Stimulated activated CD4-positive, alpha-beta T cell treated with anti-CD3 and anti-CD28 coated beads, Interleukin-2, amount 100 ng/mL, for 4 hours (primary cell): ENCODE results near the gene NFATC1.

Experiments
- DNase-seq: peaks from one replicate; pipeline ENCODE4 v3.0.0-alpha.2; 2020; ENCODE audit warnings: low read depth

Gene NFATC1

DNA sequence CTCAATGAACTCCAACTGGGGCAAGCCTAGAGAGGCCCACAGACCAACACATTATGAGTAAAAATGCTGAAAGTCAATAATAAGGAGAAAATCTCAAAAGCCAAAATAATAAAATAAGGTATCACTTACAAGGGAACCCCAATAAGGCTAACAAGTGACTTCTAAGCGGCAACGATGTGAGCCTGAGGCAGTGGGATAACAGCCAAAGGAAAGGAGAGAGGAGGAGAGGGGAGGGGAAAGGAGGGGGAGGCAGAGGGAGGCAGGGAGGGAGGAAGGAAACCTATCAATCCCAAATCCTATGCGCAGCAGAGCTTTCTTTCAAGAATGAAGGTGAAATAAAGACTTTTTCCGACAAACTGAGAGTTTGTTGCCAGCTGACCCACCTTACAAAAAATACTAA, 6.0 kb upstream of the NFATC1 start:
- no peak for DNase-seq

DNA sequence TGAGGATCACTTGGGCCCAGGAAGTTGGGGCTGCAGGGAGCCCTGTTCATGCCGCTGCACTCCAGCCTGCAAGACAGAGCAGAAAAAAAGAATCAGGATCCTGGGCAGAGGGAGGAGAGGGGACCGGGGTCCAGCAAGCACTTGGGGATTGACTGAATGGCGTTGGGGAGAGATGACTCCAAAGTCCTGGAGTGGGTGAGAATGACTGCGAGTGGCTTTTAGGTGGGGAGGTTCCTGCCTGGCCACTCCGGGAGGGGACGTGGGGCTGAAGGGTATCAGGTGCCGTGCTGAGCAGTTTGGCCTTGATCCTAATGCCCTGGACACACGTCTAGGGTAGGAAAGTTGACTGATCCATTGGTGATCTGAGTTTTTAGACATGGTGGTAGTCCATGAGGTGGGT, 3.5 kb upstream of the NFATC1 start:
- DNase-seq, result no peak

DNA sequence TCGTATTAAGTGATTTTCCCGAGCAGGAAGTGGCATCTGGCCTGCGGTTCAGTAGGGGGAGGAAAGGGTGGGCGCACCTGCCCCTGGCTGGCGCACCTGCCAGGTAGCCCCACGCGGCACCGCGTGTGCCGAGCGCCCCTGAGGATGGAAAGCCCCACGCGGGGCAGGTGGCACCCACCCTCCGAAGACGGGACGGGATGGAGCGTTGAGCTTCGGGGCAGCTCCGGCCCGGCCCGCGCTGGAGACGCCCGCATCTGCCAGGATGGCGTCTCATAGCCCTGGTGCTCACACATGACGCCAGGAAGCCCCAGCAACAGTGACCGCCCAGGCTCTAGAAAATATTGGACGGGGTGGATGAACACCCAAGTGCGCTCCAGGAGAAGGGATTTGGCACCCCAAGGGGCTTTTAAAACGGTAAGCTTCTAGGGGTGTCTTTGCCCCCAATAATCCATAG, 2.5 kb upstream of the NFATC1 start:
- DNase-seq, result no peak

DNA sequence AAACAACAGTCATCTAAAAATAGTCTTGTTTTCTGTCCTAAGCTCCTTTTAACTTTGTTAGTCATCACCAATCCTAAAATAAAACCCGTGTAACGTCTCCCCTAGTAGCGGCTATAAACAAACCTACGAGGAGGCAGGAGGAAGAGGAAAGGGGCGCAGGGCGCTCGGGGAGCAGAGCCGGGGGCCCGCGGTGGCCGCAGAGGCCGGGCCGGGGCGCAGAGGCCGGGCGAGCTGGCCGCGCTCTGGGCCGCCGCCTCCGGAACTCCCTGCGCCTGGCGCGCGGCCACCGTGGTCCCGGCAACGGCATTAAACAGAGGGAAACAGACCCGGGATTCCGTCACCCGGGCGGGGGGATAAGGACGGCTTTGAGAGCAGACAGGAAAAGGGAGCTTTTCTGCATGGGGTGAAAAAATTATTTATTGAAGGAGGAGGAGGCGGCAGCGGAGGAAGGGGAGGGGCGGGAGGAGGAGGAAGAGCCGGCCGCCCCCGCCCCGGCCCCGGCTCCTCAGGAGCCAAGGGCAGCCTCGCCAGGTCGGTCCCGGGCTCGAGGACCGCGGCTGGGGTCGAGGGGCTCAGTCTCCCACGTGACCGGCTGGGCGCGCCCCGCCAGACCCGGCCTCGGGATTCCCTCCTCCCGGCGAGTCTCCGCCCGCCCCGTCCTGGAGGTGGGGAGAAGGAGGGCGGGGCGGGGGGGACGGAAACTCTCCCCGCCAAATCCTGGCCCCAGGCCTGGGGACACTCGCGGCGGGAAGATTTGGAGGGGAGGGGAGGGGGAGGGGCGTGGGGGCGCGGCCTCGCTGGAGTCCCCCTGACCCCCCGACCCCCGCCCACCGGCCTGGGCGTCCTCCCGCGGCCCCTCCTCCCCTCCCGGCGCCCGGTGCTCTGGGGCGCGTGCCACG, 1.8 kb upstream of the NFATC1 start:
- no peak for DNase-seq

DNA sequence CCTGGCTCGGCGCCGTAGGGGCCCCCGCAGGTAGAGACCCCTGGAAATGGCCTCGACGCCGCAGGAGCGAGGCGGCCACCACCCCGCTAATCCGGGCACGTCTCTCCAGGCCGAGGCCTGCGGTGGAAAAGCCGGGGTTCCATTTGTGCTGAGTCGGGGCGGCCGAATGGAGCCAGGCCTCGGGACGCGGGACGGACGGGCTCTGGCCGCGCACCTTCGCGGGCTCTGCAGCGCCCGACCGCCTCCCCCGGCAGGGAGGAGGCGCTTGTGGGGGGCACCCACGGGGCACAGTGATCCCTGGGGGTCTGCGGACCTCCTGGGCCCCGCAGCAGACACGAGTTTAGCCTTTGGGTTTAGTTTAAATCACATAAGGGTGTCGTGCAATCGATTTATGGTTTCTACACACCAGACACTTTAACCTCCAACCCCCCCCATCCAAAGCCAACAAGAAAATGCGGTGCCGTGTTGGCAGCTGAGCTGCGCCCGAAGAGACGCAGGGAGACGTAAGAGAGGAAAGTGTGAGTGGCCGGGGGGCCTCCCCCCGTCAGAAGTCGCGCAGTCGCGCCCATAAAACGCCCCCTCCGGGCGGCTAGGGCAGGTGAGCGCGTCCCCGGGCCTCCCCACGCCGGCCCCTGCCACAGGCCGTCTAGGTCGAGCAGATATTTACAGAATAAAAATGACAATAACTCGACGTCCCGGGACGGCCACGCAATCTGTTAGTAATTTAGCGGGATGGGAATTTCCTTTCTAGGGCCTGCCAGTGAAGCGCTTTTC, 1.0 kb upstream of the NFATC1 start:
- DNase-seq, result peak; percentile 76

DNA sequence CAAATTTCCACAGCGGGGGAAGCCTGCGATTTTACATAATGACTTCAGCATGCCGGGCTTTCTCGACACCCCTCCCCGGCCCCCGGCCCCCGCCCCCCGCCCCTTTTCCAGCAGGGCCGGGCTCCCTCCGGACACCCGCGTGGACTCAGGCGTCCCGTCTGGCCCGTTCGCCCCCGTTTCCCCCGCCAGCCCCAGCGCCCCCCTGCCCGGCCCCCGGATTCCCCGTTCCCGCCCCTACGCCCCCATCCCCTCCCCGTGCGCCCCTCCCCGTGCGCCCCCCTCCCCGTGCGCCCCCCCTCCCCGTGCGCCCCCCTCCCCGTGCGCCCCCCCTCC, 456 bp upstream of the NFATC1 start:
- DNase-seq, result no peak

DNA sequence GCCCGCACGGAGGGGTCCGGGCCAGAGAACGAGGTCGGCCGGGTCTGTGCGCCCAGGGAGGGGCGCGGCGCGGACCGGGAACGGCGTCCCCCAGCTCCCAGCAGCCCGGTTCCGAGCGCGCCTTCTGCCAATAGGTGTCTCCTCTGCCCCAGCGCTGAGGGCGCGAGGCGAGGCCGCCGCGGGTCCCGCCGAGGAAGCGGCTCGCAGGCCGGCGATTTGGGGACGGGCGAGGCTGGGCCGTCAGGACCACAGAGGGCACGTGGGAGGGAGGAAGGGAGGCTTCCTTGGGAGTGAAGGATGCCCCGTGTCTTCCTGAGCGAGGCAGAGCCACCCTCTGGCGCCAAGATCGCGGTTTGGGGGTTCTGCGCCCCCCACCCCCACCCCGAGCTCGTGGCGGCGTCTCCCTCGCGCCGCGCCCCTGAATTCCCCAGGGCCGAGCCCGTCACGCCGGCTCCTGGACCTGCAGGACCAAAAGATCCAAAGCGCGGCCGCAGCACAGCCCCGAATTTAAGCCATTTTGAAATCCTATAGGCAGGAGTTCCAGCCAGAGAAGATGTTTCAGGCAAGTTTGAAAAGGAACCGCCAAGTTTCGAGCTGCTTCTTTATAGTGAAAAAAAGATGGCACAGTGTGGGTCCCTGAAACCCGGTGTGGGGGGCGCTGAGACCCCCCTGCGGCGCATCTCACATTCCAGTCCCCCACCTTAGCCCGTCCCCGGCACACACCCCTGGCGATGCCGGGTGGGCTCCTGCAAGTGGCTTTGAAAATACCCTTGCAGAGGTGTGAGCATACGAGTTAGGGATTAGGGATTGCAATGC, 909 bp downstream of the NFATC1 start:
- peak; percentile 28 for DNase-seq

DNA sequence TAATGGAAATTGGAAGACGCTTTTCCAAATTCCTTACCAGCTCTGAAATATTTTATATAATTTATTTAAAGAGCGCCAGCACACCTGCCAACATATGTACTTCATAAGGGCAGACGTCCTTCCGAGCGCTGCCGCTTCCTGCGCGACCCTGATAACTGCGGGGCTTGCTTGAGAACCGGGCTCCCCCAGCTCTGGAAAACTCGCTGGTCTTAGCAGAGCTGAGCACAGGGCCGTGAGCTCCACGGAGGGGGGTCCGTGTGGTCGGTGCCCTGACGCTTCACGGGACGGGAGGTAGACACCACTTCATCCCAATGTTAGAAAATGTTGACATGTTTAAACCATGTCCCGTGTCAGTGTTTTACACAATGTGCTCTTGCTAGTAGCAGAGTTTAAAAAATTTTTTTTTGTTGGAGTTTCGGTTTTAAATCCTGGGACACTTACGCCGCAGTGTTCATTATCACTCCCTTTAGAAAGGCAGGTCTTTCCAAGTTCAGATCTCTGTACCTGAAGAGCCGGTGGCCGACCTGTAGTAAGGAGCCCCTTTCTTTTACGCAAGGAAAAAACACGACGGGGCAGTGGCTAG, 1.6 kb downstream of the NFATC1 start:
- DNase-seq, result no peak

DNA sequence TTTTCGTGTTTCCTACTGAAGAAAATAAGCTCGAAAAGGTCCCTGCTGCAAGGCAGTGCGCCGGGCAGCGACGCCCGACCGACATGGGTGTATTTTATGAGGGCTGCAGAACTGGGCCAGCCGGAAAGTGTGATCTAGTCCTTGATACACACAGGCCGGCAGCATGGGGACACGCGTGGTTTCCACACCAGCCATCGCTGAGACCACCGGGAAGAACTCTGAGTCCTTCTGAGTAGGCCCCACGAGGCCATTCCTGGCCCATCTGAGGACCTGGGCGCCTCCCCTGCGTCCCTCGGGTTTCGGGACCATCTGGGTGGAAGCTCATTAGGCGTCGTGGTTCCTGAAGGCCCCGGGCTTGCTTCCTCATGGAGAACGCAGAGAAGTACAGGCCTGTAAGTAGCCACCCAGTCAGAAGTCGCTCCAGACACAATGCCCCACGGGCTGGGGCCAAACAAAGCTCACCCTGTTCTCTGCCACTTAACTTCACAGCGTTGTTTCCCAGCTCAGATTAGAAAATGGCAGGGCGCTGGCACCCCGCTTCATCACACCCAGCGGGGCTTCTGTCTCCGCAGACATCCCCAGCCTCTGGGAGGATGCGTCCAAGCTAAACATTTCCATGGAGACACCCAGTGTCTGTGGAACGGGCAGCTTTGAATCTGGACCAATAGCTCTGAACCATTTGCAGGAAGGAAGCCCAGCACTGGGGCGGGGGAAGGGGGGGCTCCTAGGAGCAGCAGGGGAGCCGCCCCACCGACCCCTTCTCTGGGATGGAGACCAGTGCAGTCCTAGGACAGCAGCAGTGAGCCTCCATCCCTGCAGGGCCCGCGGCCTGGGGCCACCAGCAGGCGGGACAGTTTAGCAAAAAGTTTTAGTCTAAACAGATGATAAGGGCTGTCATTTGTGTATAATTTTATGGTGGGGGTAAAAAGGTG, 2.4 kb downstream of the NFATC1 start:
- no peak for DNase-seq

DNA sequence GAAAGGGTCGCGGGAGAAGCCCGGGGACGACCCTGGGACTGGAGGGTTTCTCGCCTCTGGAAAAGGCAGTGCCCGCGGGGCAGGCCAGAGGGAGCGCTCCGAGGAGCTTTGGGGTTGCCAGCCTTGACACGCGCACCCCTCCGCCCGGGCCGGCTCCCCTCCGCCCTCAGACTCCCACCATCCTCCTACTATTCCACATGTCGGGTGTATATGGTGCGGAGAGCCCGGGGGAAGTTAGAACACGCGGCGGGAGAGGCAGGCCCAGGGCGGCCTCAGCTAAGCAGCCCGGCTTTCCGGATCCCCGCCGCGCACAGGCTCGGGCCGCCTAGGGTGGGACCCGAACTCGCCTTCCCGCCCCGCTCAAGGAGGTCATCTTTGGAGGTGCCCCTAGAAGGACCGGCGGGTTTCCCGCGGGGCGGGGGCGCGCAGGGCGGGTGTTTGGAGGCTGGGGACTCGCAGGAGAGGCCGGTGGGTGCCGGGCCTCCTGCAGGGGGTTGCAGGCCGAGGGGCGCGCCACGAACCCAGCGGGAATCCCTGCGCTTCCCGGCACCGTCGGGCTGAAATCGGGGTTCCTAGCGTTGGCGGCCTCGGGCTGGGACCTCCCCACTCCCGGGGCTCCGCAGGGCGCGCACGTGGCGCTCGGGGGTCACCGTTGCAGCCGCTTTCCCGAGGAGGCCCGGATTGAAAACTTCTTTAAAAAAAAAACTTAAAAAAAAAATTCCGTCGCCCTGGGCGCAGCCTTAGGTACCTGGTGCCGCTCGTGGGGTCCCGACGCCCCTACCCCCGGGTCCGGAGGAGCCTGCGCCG, 3.7 kb downstream of the NFATC1 start:
- no peak for DNase-seq

DNA sequence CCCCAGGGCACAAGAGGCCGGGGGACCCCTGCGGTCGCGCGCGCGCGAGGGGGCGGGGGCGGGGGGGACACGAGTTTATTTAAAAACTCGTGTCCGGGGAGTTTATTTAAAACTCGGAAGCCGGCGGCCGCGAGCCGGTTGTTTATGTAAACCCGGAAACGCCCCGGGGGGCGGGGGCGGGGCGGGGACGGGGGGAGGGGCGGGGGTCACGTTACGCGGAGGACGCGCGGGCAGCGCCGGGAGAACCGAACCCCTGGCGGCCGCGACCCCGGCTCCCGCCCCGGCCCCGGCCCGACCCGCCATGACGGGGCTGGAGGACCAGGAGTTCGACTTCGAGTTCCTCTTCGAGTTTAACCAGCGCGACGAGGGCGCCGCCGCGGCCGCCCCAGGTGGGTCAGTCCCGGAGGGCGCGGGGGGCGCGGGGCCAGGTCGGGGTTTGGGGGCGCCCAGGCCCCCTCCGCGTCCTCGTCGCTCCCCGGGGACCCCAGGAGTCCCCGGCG, 4.4 kb downstream of the NFATC1 start:
- peak; percentile 63 for DNase-seq

DNA sequence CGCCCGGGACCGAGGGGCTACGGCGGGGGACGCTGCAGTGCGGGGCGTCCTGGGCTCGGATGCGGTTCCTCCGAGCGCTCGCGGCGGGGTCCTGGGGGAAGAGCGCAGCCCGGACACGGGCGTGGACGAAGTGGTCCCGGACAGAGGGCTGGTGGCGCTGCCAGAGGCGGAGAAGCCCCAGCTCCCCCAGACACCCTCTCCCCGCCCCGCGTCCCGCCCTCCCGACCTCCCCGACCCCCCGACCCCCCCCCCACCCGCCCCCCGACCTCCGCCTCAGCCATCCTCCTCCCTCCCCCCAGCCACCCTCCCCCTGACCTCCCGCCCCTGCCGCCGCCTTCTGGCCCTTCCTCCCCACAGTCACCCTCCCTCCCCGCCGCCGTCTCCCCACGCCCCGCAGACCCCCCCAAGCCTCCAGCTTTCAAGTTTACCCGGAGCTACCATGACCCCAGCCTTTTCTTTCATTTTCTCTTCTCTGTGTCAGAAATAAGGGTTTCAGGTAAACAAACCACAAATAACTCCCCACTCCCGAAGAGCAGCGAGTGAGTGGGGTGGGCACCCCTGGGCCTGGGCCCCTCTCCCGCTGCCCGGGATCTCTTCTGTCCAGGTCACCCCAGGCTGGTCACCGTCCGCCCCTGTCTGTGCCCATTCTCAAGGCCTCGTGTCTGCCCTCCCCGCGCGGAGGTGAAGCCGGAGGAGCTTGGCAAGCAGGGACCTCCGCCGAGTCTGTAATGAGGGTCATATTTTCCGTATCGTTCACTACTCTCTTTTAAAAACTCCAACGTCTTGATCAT, 5.1 kb downstream of the NFATC1 start:
- DNase-seq, result peak; percentile 66

DNA sequence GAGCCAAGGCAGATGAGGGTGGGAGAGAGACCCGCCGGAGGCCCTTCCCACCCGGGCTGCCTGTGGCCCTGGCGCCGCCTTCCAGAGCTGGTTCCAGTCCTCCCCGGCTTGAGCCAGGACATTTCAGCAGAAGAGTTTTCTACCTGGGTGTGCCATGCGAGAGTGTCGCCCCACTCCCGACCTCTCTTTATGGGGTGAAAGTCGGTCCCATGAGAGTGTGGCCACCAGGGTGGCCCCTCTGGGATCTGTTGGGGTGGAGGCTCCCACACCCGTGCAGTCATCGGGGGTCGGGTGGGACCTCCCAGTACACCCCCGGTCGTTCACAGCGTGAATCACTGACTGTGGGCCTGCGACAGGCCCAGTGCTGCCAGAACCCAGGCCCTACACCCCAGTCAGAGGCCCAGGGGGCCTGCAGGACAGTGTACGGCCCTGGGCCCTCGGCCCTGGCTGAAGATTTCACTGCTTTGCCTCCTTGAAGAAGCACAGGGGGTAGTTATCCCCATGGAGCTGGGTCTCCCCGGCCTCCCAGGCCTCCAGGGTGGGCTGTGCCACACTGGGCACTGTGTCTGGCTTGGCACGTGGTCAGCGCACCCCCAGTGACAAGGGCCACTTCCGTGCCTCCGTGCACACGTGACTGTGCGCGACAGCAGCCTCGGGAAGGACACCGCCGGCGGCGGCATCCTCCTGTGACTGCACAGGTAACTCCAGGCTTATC, 5.9 kb downstream of the NFATC1 start:
- no peak for DNase-seq

DNA sequence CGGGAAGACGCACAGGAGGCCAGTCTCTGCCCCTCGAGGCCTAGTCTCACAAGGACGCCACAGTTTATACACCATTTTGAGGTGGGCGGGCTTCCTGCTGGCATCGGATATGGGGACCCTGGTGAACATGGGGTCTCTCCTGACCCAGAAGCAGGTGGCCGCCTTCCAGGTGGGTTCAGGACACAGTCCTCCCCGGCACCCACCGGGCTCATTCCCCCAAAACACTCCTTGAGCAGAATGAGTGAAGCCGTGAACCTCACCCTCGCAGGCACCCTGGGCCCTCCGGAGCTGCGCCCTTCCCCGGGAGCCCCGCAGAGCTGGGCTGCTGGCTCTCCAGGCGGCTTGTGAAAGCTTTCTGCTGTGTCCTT, 6.5 kb downstream of the NFATC1 start:
- DNase-seq, result no peak

DNA sequence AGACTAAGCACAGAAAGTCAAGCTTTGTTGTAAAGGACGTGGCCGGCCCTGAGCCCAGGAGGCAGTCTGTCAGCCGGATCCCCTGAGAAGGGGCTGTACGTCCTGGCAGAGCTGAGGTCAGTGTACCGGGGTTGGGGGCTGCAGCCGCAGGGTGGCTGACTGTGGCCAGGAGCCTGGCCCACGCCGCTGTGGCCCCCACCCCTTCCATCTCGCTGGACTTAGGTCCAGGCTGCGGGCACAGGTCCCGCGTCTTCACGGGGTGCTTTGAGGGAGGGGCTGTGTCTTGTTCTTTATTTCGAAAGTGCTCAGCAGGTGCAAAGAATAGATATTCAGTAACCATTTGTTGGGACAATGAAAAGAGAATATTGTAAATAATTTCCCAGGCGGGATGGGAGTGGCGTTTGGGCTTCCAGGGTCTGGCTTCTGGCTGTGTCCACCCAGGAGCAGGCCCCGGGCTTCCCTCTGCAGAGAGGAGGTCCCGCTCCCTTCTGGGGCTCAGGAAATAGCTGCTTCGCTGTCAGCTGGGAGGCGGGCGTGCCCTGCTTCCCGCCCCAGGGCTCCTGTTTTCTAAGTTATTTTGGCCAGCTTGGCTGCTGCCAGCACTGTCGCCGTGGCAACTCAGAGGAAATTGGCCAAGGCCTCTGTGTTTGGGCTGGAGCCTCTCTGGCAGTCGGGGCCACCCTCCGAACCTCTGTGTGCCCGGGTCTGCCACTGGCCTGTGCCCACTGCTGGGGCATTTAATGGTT, 7.4 kb downstream of the NFATC1 start:
- DNase-seq, result no peak

DNA sequence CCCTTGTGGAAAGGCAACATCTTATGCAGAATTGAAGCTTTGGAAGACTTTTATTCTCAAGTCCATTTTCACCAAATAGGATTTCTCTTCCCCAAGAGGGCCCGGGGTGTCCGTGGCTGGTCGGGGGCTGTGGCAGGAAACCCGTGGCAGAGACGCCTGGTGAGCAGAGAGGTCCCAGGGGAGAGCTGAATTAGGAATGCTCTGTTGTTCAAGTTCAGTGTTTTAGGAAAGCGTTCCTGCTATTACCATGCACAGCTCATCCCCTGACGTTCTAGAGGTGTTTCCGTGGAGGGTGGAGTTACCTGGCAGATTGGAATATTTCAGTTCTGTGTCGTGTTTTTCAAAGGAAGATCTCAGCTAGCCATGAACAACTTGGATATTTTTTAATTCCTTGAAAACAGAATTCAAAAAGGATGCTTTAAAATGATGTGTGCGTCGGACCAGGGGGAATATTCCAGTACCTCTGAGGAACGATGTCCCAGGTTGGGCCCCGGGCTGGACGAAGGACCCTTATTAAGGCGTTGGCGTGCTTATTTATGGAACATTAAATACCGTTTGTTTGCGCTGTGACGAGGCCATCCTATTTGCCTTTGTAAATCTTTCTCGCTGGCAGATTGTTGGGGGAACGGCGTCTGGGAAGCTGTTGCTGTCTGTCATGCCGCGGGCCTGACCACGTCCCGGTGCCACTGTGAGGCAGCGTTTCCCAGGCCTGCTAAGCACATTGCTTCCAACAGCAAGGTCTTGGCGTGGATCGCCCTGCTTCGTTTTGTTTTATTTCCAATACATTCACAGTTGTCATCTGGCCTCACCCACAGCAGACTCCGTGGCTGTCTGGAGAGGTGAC, 8.2 kb downstream of the NFATC1 start:
- DNase-seq, result no peak

DNA sequence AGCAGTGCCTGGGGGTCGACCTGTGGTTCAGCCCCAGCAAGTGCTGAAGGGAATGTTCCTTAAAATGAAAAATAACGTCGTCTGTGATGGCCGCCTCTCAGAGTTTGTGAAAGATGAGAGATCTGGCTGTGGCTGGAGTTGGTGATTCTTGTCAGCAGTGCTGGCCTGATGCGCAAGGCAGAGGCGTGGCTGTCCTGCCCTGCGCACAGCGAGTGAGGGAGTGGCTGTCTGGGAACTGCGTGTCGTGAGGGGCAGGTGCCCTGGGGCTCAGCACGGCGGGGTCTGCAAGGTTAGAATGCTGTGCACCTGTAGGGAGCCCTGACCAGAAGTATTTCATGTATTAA, 8.8 kb downstream of the NFATC1 start:
- no peak for DNase-seq
